ENCODE measurements around the gene DCHS2. TPM values are rescaled to one million over a fixed set of nuclear protein-coding genes. Genes with fewer than 3 reads are reported as not detected.

DCHS2 gene
- total and polyA plus RNA-seq, 8 donors = 0.12 to 3.5 (median 1.5) TPM

DNA sequence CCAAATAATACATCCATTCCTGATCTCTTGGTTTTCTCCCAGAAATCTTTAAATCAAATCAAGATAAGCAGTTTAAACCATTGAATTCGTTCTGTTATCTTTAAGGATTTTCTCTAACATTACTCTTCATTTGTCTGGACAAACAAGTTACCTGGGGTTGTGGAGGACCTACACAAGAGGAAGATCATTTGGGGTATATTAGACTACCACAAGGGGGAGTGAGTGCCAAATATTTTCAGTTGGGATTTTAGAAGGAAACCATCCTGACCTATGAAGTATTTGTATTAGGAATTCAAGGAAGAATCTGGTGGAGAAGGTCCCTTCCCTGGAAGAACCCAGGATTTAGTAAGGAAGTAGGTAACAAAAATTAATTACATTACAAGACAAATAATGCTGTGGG lies 12.0 kb upstream of the DCHS2 start:
- intact Hi-C loops (cut with DNase I) = no loop called here
- H3K27me3 ChIP-seq = peaks cover 0 to 28% of the 10 kb centered on the region in 2 donors
- H3K36me3 ChIP-seq = no peaks in the 10 kb centered on the region
- DNase-seq (no peak), ATAC-seq (no peak)
- no peaks in the 10 kb centered on the region for H3K4me1 ChIP-seq
- H3K9me3 ChIP-seq = no peaks in the 10 kb centered on the region
- H3K4me3 ChIP-seq = no peak overlapping the region
- TF ChIP-seq, protein P1, sequence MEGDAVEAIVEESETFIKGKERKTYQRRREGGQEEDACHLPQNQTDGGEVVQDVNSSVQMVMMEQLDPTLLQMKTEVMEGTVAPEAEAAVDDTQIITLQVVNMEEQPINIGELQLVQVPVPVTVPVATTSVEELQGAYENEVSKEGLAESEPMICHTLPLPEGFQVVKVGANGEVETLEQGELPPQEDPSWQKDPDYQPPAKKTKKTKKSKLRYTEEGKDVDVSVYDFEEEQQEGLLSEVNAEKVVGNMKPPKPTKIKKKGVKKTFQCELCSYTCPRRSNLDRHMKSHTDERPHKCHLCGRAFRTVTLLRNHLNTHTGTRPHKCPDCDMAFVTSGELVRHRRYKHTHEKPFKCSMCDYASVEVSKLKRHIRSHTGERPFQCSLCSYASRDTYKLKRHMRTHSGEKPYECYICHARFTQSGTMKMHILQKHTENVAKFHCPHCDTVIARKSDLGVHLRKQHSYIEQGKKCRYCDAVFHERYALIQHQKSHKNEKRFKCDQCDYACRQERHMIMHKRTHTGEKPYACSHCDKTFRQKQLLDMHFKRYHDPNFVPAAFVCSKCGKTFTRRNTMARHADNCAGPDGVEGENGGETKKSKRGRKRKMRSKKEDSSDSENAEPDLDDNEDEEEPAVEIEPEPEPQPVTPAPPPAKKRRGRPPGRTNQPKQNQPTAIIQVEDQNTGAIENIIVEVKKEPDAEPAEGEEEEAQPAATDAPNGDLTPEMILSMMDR (IDR thresholded peaks at IDR 0.05) = peak in 1 of 2 donors; percentile 17
- no peak overlapping the region for H3K27ac ChIP-seq

DNA sequence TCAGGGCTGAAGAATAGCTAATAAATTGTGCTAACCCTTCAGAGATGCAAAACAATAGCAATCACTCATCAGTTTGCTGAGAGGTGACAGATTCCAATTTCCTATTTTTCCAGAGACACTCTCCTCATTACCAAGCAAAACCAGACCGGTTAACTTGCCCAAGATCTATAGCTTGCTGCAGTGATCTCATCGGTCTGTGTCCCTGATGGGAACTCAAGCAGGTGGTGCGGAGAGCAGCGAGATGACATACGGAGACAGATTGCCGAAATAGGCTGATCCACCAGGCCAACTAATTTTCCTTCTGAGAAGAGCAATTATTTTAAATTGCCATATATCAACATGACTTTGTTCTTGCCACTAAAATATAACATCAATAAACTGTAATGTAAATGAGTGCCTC lies 10.5 kb upstream of the DCHS2 start:
- Histone ChIP-seq H3K9me3 (no peaks in the 10 kb centered on the region), H3K27me3 (peaks cover 0 to 33% of the 10 kb centered on the region in 2 donors), H3K36me3 (no peaks in the 10 kb centered on the region), H3K27ac (no peak overlapping the region), H3K4me1 (no peaks in the 10 kb centered on the region), H3K4me3 (no peak overlapping the region)
- no peak for DNase-seq
- intact Hi-C loops (cut with DNase I) = no loop called here
- ATAC-seq = no peak
- TF ChIP-seq, protein P1 (IDR thresholded peaks at IDR 0.05) = no peak

DNA sequence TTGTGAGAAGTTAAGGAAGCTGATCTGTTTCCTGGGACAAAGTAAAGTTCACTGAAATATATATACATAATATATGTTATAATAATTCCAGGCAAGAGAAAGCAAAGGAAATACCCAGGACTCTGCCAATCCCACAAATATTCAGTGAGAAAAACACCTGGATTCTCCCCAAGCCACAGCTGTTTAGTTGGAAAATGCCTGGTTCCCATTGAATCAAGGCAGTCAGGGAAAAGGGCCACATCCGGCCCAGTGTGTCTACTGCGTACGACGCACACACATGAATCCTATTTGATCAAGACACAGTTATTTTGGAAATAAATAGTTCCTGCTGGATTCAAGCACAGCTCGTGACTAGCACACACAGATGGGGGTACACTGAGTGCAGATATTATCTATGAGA lies 6.3 kb upstream of the DCHS2 start:
- H3K27ac ChIP-seq = no peak overlapping the region
- H3K4me3 ChIP-seq = no peak overlapping the region
- ATAC-seq (no peak), DNase-seq (no peak)
- H3K36me3 ChIP-seq = no peaks in the 10 kb centered on the region
- no peaks in the 10 kb centered on the region for H3K9me3 ChIP-seq
- intact Hi-C loops (cut with DNase I) = no loop called here
- no peaks in the 10 kb centered on the region for H3K4me1 ChIP-seq
- TF ChIP-seq, protein P1 (IDR thresholded peaks at IDR 0.05) = no peak
- peaks cover 12 to 50% of the 10 kb centered on the region in 2 donors for H3K27me3 ChIP-seq

DNA sequence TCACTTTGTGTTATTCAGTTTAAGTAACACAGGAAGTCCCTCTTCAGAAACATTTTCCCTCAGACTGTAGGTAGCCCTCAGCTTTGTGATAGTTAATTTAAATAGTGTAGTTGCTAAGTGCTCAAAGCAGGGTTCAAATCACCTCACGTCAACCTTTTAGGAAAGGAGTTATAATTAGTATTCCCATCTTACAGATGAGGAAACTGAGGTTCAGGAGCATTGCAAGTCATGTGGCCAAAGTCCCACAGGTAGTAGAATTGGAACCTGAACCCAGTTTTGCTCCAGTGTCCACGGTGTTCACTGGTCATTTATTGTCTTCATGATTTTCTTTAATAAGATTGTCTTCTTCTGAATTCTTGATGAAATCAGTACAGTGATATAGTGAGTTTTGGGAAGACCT lies 4.3 kb upstream of the DCHS2 start:
- intact Hi-C loops (cut with DNase I) = no loop called here
- H3K9me3 ChIP-seq = no peaks in the 10 kb centered on the region
- H3K4me3 ChIP-seq = no peak overlapping the region
- peaks cover 30 to 62% of the 10 kb centered on the region in 2 donors for H3K27me3 ChIP-seq
- no peak overlapping the region for H3K27ac ChIP-seq
- peaks cover 6 to 15% of the 10 kb centered on the region in 2 donors for H3K4me1 ChIP-seq
- ATAC-seq (no peak), DNase-seq (no peak)
- TF ChIP-seq, protein P1 (IDR thresholded peaks at IDR 0.05) = no peak
- H3K36me3 ChIP-seq = no peaks in the 10 kb centered on the region

DNA sequence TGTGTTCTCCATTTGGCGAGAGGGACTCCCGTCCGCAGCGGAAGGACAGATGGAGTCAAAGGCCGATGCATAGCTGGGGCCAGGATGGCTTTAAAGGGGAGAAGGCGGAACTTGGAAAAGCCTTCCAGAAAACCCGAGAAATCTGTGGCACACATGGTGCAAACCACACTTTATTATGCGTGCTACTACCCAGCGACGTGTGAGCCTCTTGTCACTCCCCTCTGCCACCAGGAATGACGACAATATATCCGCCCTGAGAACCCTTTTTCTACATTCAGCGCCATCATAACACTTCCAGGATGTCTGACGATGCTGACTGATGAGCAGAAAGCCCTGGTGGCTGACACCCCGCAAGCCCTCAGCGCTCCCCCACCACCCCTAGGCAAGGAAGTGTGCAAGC lies 689 bp upstream of the DCHS2 start:
- Histone ChIP-seq H3K27ac (no peak overlapping the region), H3K4me3 (peak overlapping the region in 1 of 2 donors; percentile 18), H3K36me3 (no peaks in the 10 kb centered on the region), H3K4me1 (peaks cover 6 to 16% of the 10 kb centered on the region in 2 donors), H3K9me3 (no peaks in the 10 kb centered on the region), H3K27me3 (peaks cover 48 to 83% of the 10 kb centered on the region in 2 donors)
- DNase-seq (no peak), ATAC-seq (no peak)
- TF ChIP-seq, protein P1 (IDR thresholded peaks at IDR 0.05) = no peak
- intact Hi-C loops (cut with DNase I) = no loop called here

Data from left lung (tissue), 10 donors.